PC-9 (cell line): Measurements from ENCODE around the gene AGAP1.

Experiments used
- EZH2 ChIP-seq: fragments of 200-600 bp; sonication (generic); IDR thresholded peaks from 2 replicates; pipeline ENCODE4 v1.8.0; 2017; ENCODE audit warnings: antibody characterized with exemption, low read depth
- TF ChIP-seq, protein P1 (sequence below): fragments of 200-600 bp; sonication (generic); conservative IDR thresholded peaks from 2 replicates; pipeline ENCODE4 v1.6.1; 2017; ENCODE audit warnings: mixed run types, antibody characterized with exemption, mild to moderate bottlenecking, moderate library complexity

DNA sequence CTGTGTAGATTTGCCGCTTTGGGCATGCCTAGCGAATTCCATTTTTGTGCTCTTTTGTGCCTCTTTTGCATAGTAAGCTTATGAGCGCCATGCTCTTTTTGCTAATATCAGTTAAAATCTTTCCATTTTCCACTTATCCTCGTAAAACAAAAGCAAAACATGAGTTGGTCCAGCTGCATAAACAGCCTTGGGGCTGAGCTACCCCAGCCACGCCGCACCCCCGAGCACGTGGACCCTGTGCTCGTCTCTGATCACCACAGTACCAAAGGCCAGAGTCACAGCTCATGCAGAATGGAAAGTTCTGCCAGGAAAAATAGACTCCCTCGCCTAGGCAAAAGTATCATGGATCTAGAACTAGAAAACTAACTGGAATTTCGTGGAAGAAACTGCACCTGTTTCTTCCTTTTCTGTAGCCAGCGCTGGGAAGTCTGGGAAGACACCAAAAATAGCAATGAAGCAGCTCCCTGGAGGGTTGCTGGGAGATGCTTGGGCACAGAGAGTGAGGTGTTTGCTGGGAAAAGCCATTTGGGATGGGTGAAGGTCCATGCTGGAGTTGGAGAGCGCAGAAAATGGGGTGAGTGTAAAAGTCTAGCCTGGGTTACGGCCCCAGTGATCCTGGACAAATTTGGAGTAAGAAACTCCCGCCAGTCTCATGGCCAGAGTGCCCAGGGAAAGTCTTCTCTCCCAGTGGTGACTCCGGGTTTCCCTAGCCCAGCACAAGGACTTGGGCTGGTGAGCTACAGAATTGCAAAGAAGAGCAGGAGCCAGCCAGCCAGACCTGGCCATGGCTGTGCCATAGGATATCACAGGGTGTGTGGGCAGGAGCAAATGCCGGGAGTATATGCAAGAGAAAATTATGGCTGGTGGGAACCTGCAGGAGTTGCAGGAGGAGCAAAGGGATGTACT, 456.0 kb downstream of the AGAP1 start:
- TF ChIP-seq, protein P1, sequence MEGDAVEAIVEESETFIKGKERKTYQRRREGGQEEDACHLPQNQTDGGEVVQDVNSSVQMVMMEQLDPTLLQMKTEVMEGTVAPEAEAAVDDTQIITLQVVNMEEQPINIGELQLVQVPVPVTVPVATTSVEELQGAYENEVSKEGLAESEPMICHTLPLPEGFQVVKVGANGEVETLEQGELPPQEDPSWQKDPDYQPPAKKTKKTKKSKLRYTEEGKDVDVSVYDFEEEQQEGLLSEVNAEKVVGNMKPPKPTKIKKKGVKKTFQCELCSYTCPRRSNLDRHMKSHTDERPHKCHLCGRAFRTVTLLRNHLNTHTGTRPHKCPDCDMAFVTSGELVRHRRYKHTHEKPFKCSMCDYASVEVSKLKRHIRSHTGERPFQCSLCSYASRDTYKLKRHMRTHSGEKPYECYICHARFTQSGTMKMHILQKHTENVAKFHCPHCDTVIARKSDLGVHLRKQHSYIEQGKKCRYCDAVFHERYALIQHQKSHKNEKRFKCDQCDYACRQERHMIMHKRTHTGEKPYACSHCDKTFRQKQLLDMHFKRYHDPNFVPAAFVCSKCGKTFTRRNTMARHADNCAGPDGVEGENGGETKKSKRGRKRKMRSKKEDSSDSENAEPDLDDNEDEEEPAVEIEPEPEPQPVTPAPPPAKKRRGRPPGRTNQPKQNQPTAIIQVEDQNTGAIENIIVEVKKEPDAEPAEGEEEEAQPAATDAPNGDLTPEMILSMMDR = no peak
- no peak for TF ChIP-seq EZH2
